NCI-H2196 treated with DMSO at 0.1 percent for 48 hours (cell line): ENCODE data around the gene PLEKHF1.

Experiments
- DNase-seq: peaks from one replicate; lab custom pipeline; 2025; ENCODE audit not compliant: unreplicated experiment; lab: John Stamatoyannopoulos, UW

The PLEKHF1 gene

DNA sequence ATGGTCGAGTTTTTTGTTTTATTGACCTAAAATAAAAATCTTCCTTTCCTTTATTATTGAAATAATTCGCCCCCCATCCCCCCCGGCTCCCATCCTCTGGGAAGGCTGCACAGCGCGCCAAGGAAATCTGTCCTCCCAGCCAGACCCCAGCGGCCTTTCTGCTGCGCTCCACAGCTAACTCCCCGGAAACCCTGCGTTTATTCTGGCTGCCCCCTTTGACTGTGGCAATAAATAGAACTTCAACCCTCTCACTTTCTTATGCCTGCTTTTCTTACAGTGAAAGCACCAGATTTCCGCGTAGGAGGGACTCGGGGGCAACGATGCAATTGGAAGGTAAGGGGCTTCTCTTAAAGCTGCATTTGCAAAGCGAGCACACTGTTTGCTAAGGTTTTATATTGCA lies 59.5 kb downstream of the PLEKHF1 start:
- DNase-seq, result no peak
